ENCODE data around the gene MMP17. TPM values are rescaled to one million over a fixed set of nuclear protein-coding genes. Genes with fewer than 3 reads are reported as not detected.
A peak's percentile ranks its signal among the peaks of the same experiment; 100 is the strongest.

MMP17 gene
- total and polyA plus RNA-seq, 5 donors from 2014 or later, result 0.51 TPM; not detected in 4

- DNase-seq (peak in 1 of 3 donors; percentile 24), ATAC-seq (ENCODE audit: low read depth in 2 of 2) (no peak)
- H3K27ac ChIP-seq (ENCODE audit: insufficient read depth, low read length, poor library complexity, severe bottlenecking), result no peak overlapping the region
- no peak overlapping the region for H3K4me3 ChIP-seq (ENCODE audit: low read depth, low read length)
- H3K27ac Mint-ChIP-seq, result no peak overlapping the region
- peaks cover 0 to 21% (median 1%) of the 10 kb centered on the region in 4 donors for H3K4me1 Mint-ChIP-seq
- no peaks in the 10 kb centered on the region for H3K9me3 ChIP-seq (ENCODE audit: control insufficient read depth in 2 of 2, low read length in 2 of 2)
- H3K27me3 Mint-ChIP-seq, result peaks cover 59% of the 10 kb centered on the region
- H3K36me3 ChIP-seq (ENCODE audit: control insufficient read depth, insufficient read depth, low read length), result no peaks in the 10 kb centered on the region
- H3K36me3 Mint-ChIP-seq, result no peaks in the 10 kb centered on the region
- peaks cover 2% of the 10 kb centered on the region for H3K27me3 ChIP-seq (ENCODE audit: control insufficient read depth, insufficient read depth, low read length)
- peaks cover 0 to 7% (median 0%) of the 10 kb centered on the region in 7 donors for H3K9me3 Mint-ChIP-seq
- peak overlapping the region in 3 of 4 donors; percentile 44 to 51 (median 46) for H3K4me3 Mint-ChIP-seq
- H3K4me1 ChIP-seq (ENCODE audit: control insufficient read depth, insufficient read depth, low read length, poor library complexity, severe bottlenecking), result peaks cover 33% of the 10 kb centered on the region
Measured at GRCh38 chr12:131828671-131829355, 620 bp downstream of the MMP17 start.

DNA sequence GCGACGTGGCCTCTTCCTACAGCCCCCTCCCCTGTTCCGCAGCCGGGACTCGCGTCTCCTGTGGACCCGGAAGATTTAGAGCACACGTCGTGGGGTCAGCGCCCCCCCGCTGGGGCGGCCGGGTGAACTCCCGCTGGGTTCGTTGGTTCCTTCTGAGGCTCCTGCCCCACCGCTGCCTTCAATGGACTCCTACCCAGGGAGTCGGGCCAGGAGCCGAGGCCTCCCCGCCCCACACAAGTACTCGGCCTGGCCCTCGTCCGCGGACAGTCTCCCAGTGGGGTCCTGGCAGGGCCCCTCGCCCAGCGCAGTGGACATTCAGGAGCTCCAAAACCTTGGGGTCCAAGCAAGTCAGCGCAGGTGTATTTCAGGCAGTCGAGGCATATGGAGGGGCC lies 1.2 kb downstream of the MMP17 start:
- H3K4me3 ChIP-seq (ENCODE audit: low read depth, low read length), result no peak overlapping the region
- Mint-ChIP-seq H3K9me3 (peaks cover 0 to 7% (median 0%) of the 10 kb centered on the region in 7 donors), H3K4me3 (peak overlapping the region in 3 of 4 donors; percentile 44 to 51 (median 46)), H3K27me3 (peaks cover 60% of the 10 kb centered on the region), H3K27ac (no peak overlapping the region), H3K36me3 (no peaks in the 10 kb centered on the region), H3K4me1 (peaks cover 0 to 21% (median 1%) of the 10 kb centered on the region in 4 donors)
- H3K9me3 ChIP-seq (ENCODE audit: control insufficient read depth in 2 of 2, low read length in 2 of 2), result no peaks in the 10 kb centered on the region
- peaks cover 2% of the 10 kb centered on the region for H3K27me3 ChIP-seq (ENCODE audit: control insufficient read depth, insufficient read depth, low read length)
- ATAC-seq (ENCODE audit: low read depth in 2 of 2), result no peak
- DNase-seq, result no peak
- no peak overlapping the region for H3K27ac ChIP-seq (ENCODE audit: insufficient read depth, low read length, poor library complexity, severe bottlenecking)
- no peaks in the 10 kb centered on the region for H3K36me3 ChIP-seq (ENCODE audit: control insufficient read depth, insufficient read depth, low read length)
- H3K4me1 ChIP-seq (ENCODE audit: control insufficient read depth, insufficient read depth, low read length, poor library complexity, severe bottlenecking), result peaks cover 33% of the 10 kb centered on the region

DNA sequence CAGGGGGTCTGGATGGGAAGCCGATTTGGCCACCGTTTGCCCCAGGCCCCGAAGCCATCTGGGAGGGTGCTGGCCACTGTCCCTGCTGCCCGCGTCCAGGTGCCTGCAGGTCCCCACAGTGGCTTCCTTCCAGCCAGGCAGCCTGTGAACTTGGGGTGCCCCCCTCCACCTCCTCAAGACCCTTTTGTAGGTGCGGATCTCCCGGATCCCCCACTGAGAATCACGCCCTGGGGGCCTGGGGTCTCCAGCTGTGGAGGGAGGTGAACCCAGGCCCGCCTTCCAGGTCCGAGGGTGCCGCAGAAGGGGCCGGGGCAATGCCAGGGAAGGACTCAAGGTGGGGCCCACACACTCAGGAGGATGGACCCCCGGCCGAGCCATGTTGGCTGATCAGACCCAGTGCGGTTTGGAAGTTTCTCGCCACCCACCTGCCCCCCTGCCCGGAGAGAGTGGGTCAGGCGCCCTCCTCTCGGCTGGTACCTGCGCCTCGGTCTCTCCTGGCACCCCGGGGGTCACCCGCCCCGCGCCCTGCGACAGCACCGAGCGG lies 1.7 kb downstream of the MMP17 start:
- ATAC-seq (ENCODE audit: low read depth in 2 of 2) (no peak), DNase-seq (no peak)
- H3K27ac Mint-ChIP-seq, result no peak overlapping the region
- H3K4me1 Mint-ChIP-seq, result peaks cover 0 to 21% (median 1%) of the 10 kb centered on the region in 4 donors
- no peaks in the 10 kb centered on the region for H3K36me3 Mint-ChIP-seq
- H3K9me3 ChIP-seq (ENCODE audit: control insufficient read depth in 2 of 2, low read length in 2 of 2), result no peaks in the 10 kb centered on the region
- H3K27me3 Mint-ChIP-seq, result peaks cover 60% of the 10 kb centered on the region
- H3K36me3 ChIP-seq (ENCODE audit: control insufficient read depth, insufficient read depth, low read length), result no peaks in the 10 kb centered on the region
- peaks cover 0 to 7% (median 0%) of the 10 kb centered on the region in 7 donors for H3K9me3 Mint-ChIP-seq
- H3K4me1 ChIP-seq (ENCODE audit: control insufficient read depth, insufficient read depth, low read length, poor library complexity, severe bottlenecking), result peaks cover 33% of the 10 kb centered on the region
- no peak overlapping the region for H3K4me3 Mint-ChIP-seq
- H3K4me3 ChIP-seq (ENCODE audit: low read depth, low read length), result no peak overlapping the region
- peaks cover 2% of the 10 kb centered on the region for H3K27me3 ChIP-seq (ENCODE audit: control insufficient read depth, insufficient read depth, low read length)
- H3K27ac ChIP-seq (ENCODE audit: insufficient read depth, low read length, poor library complexity, severe bottlenecking), result no peak overlapping the region

- Histone ChIP-seq H3K4me3 (ENCODE audit: low read depth, low read length) (no peak overlapping the region), H3K9me3 (ENCODE audit: control insufficient read depth in 2 of 2, low read length in 2 of 2) (no peaks in the 10 kb centered on the region), H3K36me3 (ENCODE audit: control insufficient read depth, insufficient read depth, low read length) (no peaks in the 10 kb centered on the region), H3K27ac (ENCODE audit: insufficient read depth, low read length, poor library complexity, severe bottlenecking) (no peak overlapping the region), H3K27me3 (ENCODE audit: control insufficient read depth, insufficient read depth, low read length) (peaks cover 2% of the 10 kb centered on the region), H3K4me1 (ENCODE audit: control insufficient read depth, insufficient read depth, low read length, poor library complexity, severe bottlenecking) (peaks cover 33% of the 10 kb centered on the region)
- DNase-seq (peak in 1 of 3 donors; percentile 32), ATAC-seq (ENCODE audit: low read depth in 2 of 2) (no peak)
- no peak overlapping the region for H3K27ac Mint-ChIP-seq
- H3K4me3 Mint-ChIP-seq, result peak overlapping the region in 2 of 4 donors; percentile 56 to 70
- H3K27me3 Mint-ChIP-seq, result peaks cover 55% of the 10 kb centered on the region
- peaks cover 0 to 7% (median 0%) of the 10 kb centered on the region in 7 donors for H3K9me3 Mint-ChIP-seq
- H3K36me3 Mint-ChIP-seq, result no peaks in the 10 kb centered on the region
- peaks cover 0 to 18% (median 1%) of the 10 kb centered on the region in 4 donors for H3K4me1 Mint-ChIP-seq
Measured at GRCh38 chr12:131830335-131830913, 2.2 kb downstream of the MMP17 start.

- no peak overlapping the region for H3K4me3 ChIP-seq (ENCODE audit: low read depth, low read length)
- H3K27ac Mint-ChIP-seq, result no peak overlapping the region
- DNase-seq (peak in 1 of 3 donors; percentile 36), ATAC-seq (ENCODE audit: low read depth in 2 of 2) (peak in 1 of 2 donors; percentile 7)
- H3K9me3 ChIP-seq (ENCODE audit: control insufficient read depth in 2 of 2, low read length in 2 of 2), result no peaks in the 10 kb centered on the region
- peaks cover 2% of the 10 kb centered on the region for H3K27me3 ChIP-seq (ENCODE audit: control insufficient read depth, insufficient read depth, low read length)
- peaks cover 49% of the 10 kb centered on the region for H3K27me3 Mint-ChIP-seq
- H3K36me3 ChIP-seq (ENCODE audit: control insufficient read depth, insufficient read depth, low read length), result no peaks in the 10 kb centered on the region
- H3K36me3 Mint-ChIP-seq, result no peaks in the 10 kb centered on the region
- H3K4me3 Mint-ChIP-seq, result peak overlapping the region in 3 of 4 donors; percentile 51 to 70 (median 56)
- H3K9me3 Mint-ChIP-seq, result peaks cover 0 to 6% (median 0%) of the 10 kb centered on the region in 7 donors
- peaks cover 33% of the 10 kb centered on the region for H3K4me1 ChIP-seq (ENCODE audit: control insufficient read depth, insufficient read depth, low read length, poor library complexity, severe bottlenecking)
- H3K4me1 Mint-ChIP-seq, result peaks cover 0 to 18% (median 1%) of the 10 kb centered on the region in 4 donors
- H3K27ac ChIP-seq (ENCODE audit: insufficient read depth, low read length, poor library complexity, severe bottlenecking), result no peak overlapping the region
Measured at GRCh38 chr12:131830914-131831571, 2.9 kb downstream of the MMP17 start.

GRCh38 chr12:131831635-131832041 lies 3.4 kb downstream of the MMP17 start:
- Histone ChIP-seq H3K9me3 (ENCODE audit: control insufficient read depth in 2 of 2, low read length in 2 of 2) (no peaks in the 10 kb centered on the region), H3K4me1 (ENCODE audit: control insufficient read depth, insufficient read depth, low read length, poor library complexity, severe bottlenecking) (peaks cover 33% of the 10 kb centered on the region), H3K27me3 (ENCODE audit: control insufficient read depth, insufficient read depth, low read length) (peaks cover 2% of the 10 kb centered on the region), H3K36me3 (ENCODE audit: control insufficient read depth, insufficient read depth, low read length) (no peaks in the 10 kb centered on the region), H3K4me3 (ENCODE audit: low read depth, low read length) (no peak overlapping the region), H3K27ac (ENCODE audit: insufficient read depth, low read length, poor library complexity, severe bottlenecking) (no peak overlapping the region)
- DNase-seq (no peak), ATAC-seq (ENCODE audit: low read depth in 2 of 2) (no peak)
- Mint-ChIP-seq H3K4me3 (no peak overlapping the region), H3K36me3 (no peaks in the 10 kb centered on the region), H3K9me3 (peaks cover 0 to 3% (median 0%) of the 10 kb centered on the region in 7 donors), H3K27ac (no peak overlapping the region), H3K27me3 (peaks cover 43% of the 10 kb centered on the region), H3K4me1 (peaks cover 0 to 18% (median 1%) of the 10 kb centered on the region in 4 donors)

- no peaks in the 10 kb centered on the region for H3K36me3 Mint-ChIP-seq
- H3K27ac ChIP-seq (ENCODE audit: insufficient read depth, low read length, poor library complexity, severe bottlenecking), result no peak overlapping the region
- no peak for DNase-seq
- no peaks in the 10 kb centered on the region for H3K36me3 ChIP-seq (ENCODE audit: control insufficient read depth, insufficient read depth, low read length)
- H3K4me3 ChIP-seq (ENCODE audit: low read depth, low read length), result no peak overlapping the region
- peaks cover 33% of the 10 kb centered on the region for H3K27me3 Mint-ChIP-seq
- no peaks in the 10 kb centered on the region for H3K27me3 ChIP-seq (ENCODE audit: control insufficient read depth, insufficient read depth, low read length)
- peaks cover 0 to 16% (median under 1%) of the 10 kb centered on the region in 4 donors for H3K4me1 Mint-ChIP-seq
- H3K9me3 Mint-ChIP-seq, result peaks cover 0 to 3% (median 0%) of the 10 kb centered on the region in 7 donors
- H3K27ac Mint-ChIP-seq, result peak overlapping the region in 1 of 3 donors; percentile 9
- peaks cover 33% of the 10 kb centered on the region for H3K4me1 ChIP-seq (ENCODE audit: control insufficient read depth, insufficient read depth, low read length, poor library complexity, severe bottlenecking)
- H3K9me3 ChIP-seq (ENCODE audit: control insufficient read depth in 2 of 2, low read length in 2 of 2), result no peaks in the 10 kb centered on the region
- H3K4me3 Mint-ChIP-seq, result peak overlapping the region in 1 of 4 donors; percentile 43
- no peak for ATAC-seq (ENCODE audit: low read depth in 2 of 2)
Measured at GRCh38 chr12:131832321-131833231, 4.4 kb downstream of the MMP17 start.
